C4-2B (cell line): ENCODE results near the gene LRRFIP1.
A peak's percentile ranks its signal among the peaks of the same experiment; 100 is the strongest.
"Not testable (repeated sequence)": the region's sequence is repeated elsewhere in the genome, so short reads cannot be mapped to it uniquely, and the experiment has no call there.

Experiments
- H3K27ac ChIP-seq: fragments of 450-650 bp; 2 replicates; pipeline ENCODE4 v1.5.1; 2017
- ZFX ChIP-seq: fragments of 450-650 bp; IDR thresholded peaks from 2 replicates; pipeline ENCODE4 v1.6.1; 2017
- TF ChIP-seq, protein P1 (sequence below): fragments of 450-650 bp; conservative IDR thresholded peaks from 2 replicates; pipeline ENCODE4 v1.5.1; 2017; ENCODE audit warnings: mild to moderate bottlenecking

LRRFIP1 gene

DNA sequence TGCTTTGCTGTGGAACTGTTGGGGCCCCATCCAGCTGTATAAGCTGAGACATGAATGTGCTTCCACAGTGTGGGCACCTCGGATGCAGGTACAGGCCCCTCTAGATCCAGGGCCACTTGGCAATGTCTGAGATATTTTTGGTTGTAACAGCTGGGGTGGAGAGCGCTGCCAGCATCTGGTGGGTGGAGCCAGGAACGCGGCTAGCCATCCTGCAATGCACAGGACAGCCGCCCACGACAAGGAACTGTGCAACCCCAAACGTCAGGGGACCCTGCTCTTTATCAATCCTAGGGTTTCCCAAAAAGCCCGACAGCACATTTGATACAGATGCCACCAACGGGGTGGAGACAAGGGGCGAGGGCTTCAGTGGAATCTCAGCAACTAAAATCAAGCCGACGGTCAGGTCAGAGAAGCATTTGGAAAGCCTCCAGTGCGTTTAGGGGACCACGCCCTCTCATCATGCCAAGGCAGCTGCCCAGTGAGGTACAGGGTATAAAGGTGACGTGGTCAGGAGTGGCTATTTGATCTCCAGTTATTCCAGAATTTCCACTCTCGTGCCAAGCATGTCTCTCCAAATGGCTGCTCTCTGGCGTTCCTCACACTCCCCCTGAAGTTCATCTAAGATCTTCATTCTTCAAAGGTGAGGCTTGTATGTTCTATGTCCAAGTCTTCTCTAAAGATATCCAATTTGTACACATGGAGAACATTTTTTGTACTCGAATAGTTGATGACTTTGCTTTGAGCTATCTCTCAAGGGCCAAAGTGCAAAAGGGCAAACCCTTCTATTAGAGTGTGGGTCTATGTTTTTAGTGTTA lies 55.7 kb downstream of the LRRFIP1 start:
- no peak for TF ChIP-seq ZFX
- TF ChIP-seq, protein P1, sequence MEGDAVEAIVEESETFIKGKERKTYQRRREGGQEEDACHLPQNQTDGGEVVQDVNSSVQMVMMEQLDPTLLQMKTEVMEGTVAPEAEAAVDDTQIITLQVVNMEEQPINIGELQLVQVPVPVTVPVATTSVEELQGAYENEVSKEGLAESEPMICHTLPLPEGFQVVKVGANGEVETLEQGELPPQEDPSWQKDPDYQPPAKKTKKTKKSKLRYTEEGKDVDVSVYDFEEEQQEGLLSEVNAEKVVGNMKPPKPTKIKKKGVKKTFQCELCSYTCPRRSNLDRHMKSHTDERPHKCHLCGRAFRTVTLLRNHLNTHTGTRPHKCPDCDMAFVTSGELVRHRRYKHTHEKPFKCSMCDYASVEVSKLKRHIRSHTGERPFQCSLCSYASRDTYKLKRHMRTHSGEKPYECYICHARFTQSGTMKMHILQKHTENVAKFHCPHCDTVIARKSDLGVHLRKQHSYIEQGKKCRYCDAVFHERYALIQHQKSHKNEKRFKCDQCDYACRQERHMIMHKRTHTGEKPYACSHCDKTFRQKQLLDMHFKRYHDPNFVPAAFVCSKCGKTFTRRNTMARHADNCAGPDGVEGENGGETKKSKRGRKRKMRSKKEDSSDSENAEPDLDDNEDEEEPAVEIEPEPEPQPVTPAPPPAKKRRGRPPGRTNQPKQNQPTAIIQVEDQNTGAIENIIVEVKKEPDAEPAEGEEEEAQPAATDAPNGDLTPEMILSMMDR, result no peak

DNA sequence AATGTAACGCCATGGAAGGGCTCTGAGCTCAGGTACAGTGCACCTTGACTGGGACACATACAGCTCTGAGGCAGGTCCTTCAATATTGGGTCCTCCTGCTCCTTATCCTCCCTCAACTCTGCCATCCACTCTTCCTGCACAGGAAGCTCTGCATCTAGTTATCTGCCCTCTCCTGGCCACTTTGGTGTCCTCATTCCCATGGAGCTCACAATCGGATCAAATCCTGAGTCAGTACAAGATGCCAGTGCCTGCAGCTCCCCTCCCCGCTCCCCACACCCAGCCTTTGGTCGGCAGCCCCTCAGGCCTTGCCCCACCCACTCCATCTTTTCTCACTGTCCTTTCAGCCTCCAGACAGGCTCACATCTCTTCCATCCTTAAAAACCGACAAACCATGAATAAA lies 58.0 kb downstream of the LRRFIP1 start:
- TF ChIP-seq ZFX, result no peak
- TF ChIP-seq, protein P1, result no peak; the same call in 1 of the 2 replicates
- no peak overlapping the region for H3K27ac ChIP-seq

More for the DNA sequence above, 55.7 kb downstream of the LRRFIP1 start:
- H3K27ac ChIP-seq, result peak overlapping the region; percentile 52

DNA sequence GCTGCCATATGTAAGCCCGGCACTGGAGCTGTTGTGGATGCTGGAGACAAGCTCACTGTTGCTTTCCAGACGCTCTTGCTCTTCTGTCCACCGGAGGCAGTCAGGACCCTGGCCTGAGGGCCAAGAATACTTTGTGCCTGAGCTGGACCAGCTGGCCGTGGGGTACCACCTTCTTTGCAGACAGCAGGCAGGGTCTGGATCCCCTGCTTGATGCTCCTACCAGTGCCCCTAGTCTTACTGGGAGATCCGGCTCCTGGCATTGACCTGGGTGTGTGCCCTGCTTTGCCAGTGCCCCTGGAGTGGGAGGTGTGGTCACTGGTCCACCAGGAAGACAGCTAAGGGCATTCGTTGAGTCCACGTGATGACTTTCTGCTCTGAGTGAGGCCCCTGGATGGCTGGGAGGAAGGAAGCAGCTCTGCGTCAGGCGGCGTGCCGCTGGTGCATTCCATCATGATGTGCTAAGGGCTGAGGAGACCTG lies 59.3 kb downstream of the LRRFIP1 start:
- H3K27ac ChIP-seq, result no peak overlapping the region
- no peak for TF ChIP-seq ZFX

DNA sequence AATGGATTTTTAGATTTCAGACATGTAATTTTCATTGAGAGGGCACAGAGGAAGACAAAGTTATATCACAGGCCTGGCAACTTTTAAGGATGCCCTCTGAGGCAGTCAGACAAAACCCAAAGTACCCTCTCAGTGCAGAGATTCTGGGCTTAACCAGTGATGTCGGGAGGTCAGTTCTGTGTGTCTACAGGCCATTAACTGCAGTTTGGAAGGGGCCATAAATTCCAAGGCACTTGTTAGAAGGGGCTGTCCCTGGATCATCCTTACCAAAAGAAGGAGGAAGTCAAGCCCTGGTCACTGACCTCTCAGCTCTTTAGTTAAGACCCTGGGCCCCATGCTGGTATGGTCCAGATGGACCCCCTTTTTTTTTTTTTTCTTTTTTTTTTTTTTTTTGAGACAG lies 60.7 kb downstream of the LRRFIP1 start:
- TF ChIP-seq, protein P1, result no peak
- TF ChIP-seq ZFX, result no peak
- no peak overlapping the region for H3K27ac ChIP-seq

DNA sequence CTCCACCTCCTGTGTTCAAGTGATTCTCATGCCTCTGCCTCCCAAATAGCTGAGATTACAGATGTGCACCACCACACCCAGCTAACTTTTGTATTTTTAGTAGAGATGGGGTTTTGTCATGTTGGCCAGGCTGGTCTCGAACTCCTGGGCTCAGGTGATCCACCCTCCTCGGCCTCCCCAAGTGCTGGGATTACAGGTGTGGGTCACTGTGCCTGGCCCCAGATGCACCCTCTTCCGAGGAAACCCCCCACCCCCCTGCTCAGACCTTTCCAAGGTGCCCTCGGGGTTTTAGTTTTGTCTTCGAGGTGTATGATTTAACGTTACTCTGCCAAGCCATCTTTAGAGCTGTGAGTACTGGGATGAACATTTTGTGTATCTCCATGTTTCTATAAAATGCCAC lies 61.2 kb downstream of the LRRFIP1 start:
- H3K27ac ChIP-seq, result not testable (repeated sequence)

DNA sequence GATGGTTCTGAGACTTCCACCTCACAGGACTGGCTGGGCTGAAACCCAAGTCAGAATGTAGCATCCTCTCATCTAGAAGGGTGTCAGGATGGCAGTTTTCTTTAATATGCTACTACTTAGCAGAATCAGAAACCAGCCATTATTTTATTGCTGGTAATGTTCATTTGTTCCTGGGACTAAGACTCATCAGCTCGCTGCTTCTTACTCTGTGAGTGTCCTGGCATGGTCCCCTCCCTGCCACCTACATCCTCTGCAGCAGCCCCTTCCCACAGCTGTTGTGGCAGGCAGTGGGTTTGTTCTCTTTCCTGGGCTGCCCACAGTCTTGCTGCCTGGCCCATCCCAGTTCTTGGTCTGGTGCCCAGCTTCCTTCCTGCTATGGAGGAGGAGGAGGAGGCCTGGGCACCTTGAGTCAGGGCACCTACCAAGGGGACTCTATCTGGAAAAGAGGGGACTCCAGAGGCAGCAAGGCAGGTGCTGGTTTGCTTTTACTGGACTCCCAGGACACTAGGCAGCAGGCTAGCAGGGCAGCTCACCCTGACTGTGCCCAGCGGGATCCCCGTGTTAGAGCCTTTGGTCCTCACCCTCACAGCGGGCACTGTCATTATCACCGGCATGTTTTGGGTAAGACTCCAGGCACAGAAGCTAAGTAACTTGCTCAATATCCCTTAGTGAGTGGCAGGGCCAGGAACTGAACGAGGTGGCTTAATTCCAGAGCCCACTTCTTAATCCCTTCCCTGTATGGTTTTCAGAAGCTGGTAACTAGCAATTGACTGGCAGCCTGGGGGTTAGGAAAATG lies 62.1 kb downstream of the LRRFIP1 start:
- TF ChIP-seq ZFX, result no peak
- TF ChIP-seq, protein P1, result no peak
- H3K27ac ChIP-seq, result peak overlapping the region; percentile 17

DNA sequence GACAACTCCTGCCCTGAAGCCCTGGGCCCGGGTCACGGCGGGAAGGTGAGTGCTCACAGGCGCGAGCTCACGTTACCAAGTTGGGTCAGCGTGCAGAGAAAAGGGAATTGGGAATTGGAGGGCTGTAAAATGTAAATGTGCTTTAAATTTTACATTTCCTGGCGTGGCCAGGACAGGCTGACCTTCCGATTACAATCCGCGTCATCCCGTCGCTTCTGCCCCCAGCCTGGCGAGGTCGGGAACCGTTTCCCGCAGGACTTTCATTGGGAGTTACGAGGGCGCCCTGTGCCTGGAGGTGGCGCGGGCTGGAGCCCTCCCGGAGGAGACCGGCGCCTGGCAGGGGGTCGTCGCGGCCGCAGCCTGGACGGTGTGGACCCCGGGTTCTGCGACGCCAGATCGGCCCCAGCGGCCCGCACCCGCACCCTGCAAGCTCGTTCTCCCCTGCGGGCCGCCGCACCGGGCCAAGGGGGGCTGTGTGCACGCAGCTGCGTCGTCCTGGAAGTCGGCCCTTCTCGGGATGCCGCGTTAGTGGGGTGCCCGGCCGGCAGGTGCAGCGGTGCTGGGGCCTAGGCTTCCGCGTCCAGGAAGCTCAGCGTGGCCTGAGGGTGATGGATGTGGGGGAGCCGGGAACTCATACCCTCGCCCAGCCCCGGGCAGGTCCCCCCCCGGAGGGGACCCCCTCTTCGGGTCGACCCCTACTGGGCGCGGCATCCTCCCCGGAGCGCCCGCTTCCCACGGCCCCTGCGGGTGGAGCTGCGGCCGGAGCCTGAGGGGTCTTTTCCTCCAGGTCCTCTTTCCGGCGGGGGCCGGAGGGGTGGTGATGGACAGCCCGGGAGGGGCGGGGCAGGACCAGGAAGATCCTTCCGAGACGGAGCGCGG lies 63.9 kb downstream of the LRRFIP1 start:
- TF ChIP-seq, protein P1, result no peak
- TF ChIP-seq ZFX, result no peak
- H3K27ac ChIP-seq, result peak overlapping the region; percentile 51; the same call in 1 of the 2 replicates
